ENCODE data around the gene GYPB.
"Not testable (repeated sequence)": the region's sequence is repeated elsewhere in the genome, so short reads cannot be mapped to it uniquely, and the experiment has no call there.

The GYPB gene

DNA sequence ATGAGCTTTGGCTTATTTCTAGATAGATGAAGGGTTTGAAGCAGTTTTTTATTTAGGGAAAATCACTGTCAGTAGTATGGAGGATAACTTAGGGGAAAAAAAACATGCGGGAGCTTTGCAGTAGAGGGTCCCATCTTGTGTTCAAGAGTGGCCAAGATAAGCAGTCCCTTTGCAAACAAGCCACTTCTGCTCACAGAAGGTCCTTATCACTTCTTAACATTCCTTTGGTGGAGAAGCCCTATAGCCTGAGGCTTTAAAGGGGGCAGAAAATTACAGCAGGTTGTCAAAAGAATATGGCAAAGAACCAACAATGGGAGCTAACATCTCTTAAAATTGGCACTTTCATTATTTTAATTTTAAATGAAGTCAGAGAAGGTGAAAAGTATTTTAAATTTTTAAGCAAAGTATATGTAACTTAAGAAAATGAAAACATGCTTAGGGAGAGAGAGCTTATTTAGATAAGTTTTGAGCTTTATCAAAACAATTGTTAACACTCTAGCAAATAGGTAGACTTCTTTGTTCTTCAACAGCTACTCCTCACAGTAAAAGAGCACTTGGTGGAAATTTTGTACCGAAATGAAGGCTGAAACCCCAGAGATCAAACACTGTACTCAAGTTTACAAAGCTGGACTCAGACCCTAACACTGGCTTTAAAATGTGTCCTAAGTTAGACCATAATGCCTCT, 15.8 kb downstream of the GYPB start:
- H4K20me1 ChIP-seq (ENCODE audit: insufficient read depth, low read length); H3K27me3 ChIP-seq (ENCODE audit: insufficient read depth, low read length); H3K79me2 ChIP-seq (ENCODE audit: insufficient read depth, low read length); H3K9me3 ChIP-seq (ENCODE audit: low read length); H2AFZ ChIP-seq (ENCODE audit: low read length); H3K27ac ChIP-seq (ENCODE audit: low read depth, low read length, poor library complexity, severe bottlenecking); H3K36me3 ChIP-seq (ENCODE audit: insufficient read depth, low read length); H3K4me3 ChIP-seq (ENCODE audit: low read depth, low read length, poor library complexity, severe bottlenecking); H3F3A ChIP-seq (ENCODE audit: insufficient read depth, low read length); H3K9ac ChIP-seq (ENCODE audit: low read length); H3K9me2 ChIP-seq (ENCODE audit: low read depth, low read length); H3K4me2 ChIP-seq (ENCODE audit: low read length); H3K4me1 ChIP-seq (ENCODE audit: insufficient read depth, low read length, severe bottlenecking): not testable (repeated sequence)

GRCh38 chr4:144000331-144000995, 18.7 kb downstream of the GYPB start:
- H3K27ac ChIP-seq (ENCODE audit: low read depth, low read length, poor library complexity, severe bottlenecking); H3K27me3 ChIP-seq (ENCODE audit: insufficient read depth, low read length); H2AFZ ChIP-seq (ENCODE audit: low read length); H3K9me3 ChIP-seq (ENCODE audit: low read length); H3K4me2 ChIP-seq (ENCODE audit: low read length); H3F3A ChIP-seq (ENCODE audit: insufficient read depth, low read length); H4K20me1 ChIP-seq (ENCODE audit: insufficient read depth, low read length); H3K79me2 ChIP-seq (ENCODE audit: insufficient read depth, low read length); H3K4me3 ChIP-seq (ENCODE audit: low read depth, low read length, poor library complexity, severe bottlenecking); H3K9me2 ChIP-seq (ENCODE audit: low read depth, low read length); H3K36me3 ChIP-seq (ENCODE audit: insufficient read depth, low read length); H3K9ac ChIP-seq (ENCODE audit: low read length); H3K4me1 ChIP-seq (ENCODE audit: insufficient read depth, low read length, severe bottlenecking): not testable (repeated sequence)

- H3K27me3 ChIP-seq (ENCODE audit: insufficient read depth, low read length); H3K4me1 ChIP-seq (ENCODE audit: insufficient read depth, low read length, severe bottlenecking); H3K9me3 ChIP-seq (ENCODE audit: low read length); H3K36me3 ChIP-seq (ENCODE audit: insufficient read depth, low read length); H3K27ac ChIP-seq (ENCODE audit: low read depth, low read length, poor library complexity, severe bottlenecking); H3K9me2 ChIP-seq (ENCODE audit: low read depth, low read length); H2AFZ ChIP-seq (ENCODE audit: low read length); H3K4me3 ChIP-seq (ENCODE audit: low read depth, low read length, poor library complexity, severe bottlenecking); H3K79me2 ChIP-seq (ENCODE audit: insufficient read depth, low read length); H3K9ac ChIP-seq (ENCODE audit: low read length); H3K4me2 ChIP-seq (ENCODE audit: low read length); H3F3A ChIP-seq (ENCODE audit: insufficient read depth, low read length); H4K20me1 ChIP-seq (ENCODE audit: insufficient read depth, low read length): not testable (repeated sequence)
Measured at GRCh38 chr4:143996193-143996592, 23.0 kb downstream of the GYPB start.

GRCh38 chr4:143991761-143992160, 27.4 kb downstream of the GYPB start:
- H3K4me2 ChIP-seq (ENCODE audit: low read length); H4K20me1 ChIP-seq (ENCODE audit: insufficient read depth, low read length): not testable (repeated sequence)

DNA sequence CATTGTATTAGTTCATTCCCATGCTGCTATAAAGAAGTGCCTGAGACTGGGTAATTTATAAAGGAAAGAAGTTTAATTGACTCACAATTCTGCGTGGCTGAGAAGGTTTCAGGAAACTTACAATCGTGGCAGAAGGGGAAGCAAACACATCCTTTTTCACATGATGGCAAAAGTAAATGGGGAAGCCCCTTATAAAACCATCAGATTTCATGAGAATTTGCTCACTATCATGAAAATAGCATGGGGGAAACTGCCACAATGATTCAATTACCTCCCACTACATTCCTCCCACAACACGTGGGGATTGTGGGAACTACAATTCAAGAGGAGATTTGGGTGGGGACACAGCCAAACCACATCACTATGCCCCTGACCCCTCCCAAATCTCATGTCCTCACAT, 28.5 kb downstream of the GYPB start:
- H3K27me3 ChIP-seq (ENCODE audit: insufficient read depth, low read length); H3K4me2 ChIP-seq (ENCODE audit: low read length); H3K79me2 ChIP-seq (ENCODE audit: insufficient read depth, low read length); H3K4me1 ChIP-seq (ENCODE audit: insufficient read depth, low read length, severe bottlenecking); H3K9me3 ChIP-seq (ENCODE audit: low read length); H3F3A ChIP-seq (ENCODE audit: insufficient read depth, low read length); H4K20me1 ChIP-seq (ENCODE audit: insufficient read depth, low read length); H3K9me2 ChIP-seq (ENCODE audit: low read depth, low read length); H2AFZ ChIP-seq (ENCODE audit: low read length); H3K27ac ChIP-seq (ENCODE audit: low read depth, low read length, poor library complexity, severe bottlenecking); H3K36me3 ChIP-seq (ENCODE audit: insufficient read depth, low read length); H3K9ac ChIP-seq (ENCODE audit: low read length); H3K4me3 ChIP-seq (ENCODE audit: low read depth, low read length, poor library complexity, severe bottlenecking): not testable (repeated sequence)

More at GRCh38 chr4:143991761-143992160, 27.4 kb downstream of the GYPB start:
- H3F3A ChIP-seq (ENCODE audit: insufficient read depth, low read length); H3K9me2 ChIP-seq (ENCODE audit: low read depth, low read length); H3K4me1 ChIP-seq (ENCODE audit: insufficient read depth, low read length, severe bottlenecking); H3K27ac ChIP-seq (ENCODE audit: low read depth, low read length, poor library complexity, severe bottlenecking); H3K27me3 ChIP-seq (ENCODE audit: insufficient read depth, low read length); H2AFZ ChIP-seq (ENCODE audit: low read length); H3K4me3 ChIP-seq (ENCODE audit: low read depth, low read length, poor library complexity, severe bottlenecking); H3K79me2 ChIP-seq (ENCODE audit: insufficient read depth, low read length); H3K9me3 ChIP-seq (ENCODE audit: low read length); H3K9ac ChIP-seq (ENCODE audit: low read length); H3K36me3 ChIP-seq (ENCODE audit: insufficient read depth, low read length): not testable (repeated sequence)
